Kidney (tissue), 14 donors: Measurements from ENCODE around the gene OR8D4. TPM values are rescaled to one million over a fixed set of nuclear protein-coding genes. Genes with fewer than 3 reads are reported as not detected.

Experiments
- DNase-seq, 5 donors: peaks; one replicate each; pipeline ENCODE4 v3.0.0-alpha.2; 2013 to 2020
- FAIRE-seq: peaks from 2 replicates; lab custom pipeline; 2012; peaks lifted over from hg19 to GRCh38; lab: Jason Lieb, UNC
- H3K27ac ChIP-seq, 2 donors: one replicate each; pipeline ENCODE4 v1.7.0; 2013; ENCODE audit warnings: low read depth in 2 of 2, low read length in 2 of 2, inconsistent platforms in 1 of 2
- H3K27me3 ChIP-seq: one replicate; pipeline ENCODE4 v1.7.1; 2013; ENCODE audit warnings: low read length, inconsistent platforms; ENCODE audit not compliant: control insufficient read depth, insufficient read depth
- H3K36me3 ChIP-seq, 3 donors: one replicate each; pipeline versions ENCODE4 v1.7.0 to v1.7.1; 2013; ENCODE audit warnings: low read length in 3 of 3, control low read depth in 1 of 3, inconsistent platforms in 1 of 3; ENCODE audit not compliant: insufficient read depth in 3 of 3, control insufficient read depth in 2 of 3
- H3K4me1 ChIP-seq, 3 donors: one replicate each; pipeline versions ENCODE4 v1.7.0 to v1.7.1; 2013; ENCODE audit warnings: low read length in 3 of 3, inconsistent platforms in 1 of 3, low read depth in 1 of 3; ENCODE audit not compliant: control insufficient read depth in 2 of 3, insufficient read depth in 2 of 3
- H3K4me3 ChIP-seq, 3 donors: one replicate each; pipeline versions ENCODE4 v1.7.0 to v1.8.1; 2013; ENCODE audit warnings: low read length in 3 of 3, control low read depth in 1 of 3, inconsistent platforms in 1 of 3
- H3K9ac ChIP-seq, 3 donors: one replicate each; pipeline versions ENCODE4 v1.7.0 to v1.7.1; 2013; ENCODE audit warnings: low read length in 3 of 3, control low read depth in 1 of 3, inconsistent platforms in 1 of 3
- H3K9me3 ChIP-seq, 3 donors: one replicate each; pipeline versions ENCODE4 v1.7.0 to v1.7.1; 2013; ENCODE audit warnings: low read length in 3 of 3, control low read depth in 1 of 3, inconsistent platforms in 1 of 3; ENCODE audit not compliant: control insufficient read depth in 2 of 3, insufficient read depth in 1 of 3
- intact Hi-C: fragments of 100-400 bp; cut with DNase I; formaldehyde crosslinking; loops from one replicate; pipeline ENCODE4 v1.11.1; 2022
- polyA plus RNA-seq: library from polyadenylated mRNA; stranded (reverse); fragments of 350-450 nt; fragmentation: Illumina TruSeq; extraction: RNeasy Lipid Tissue Mini Kit (QIAGEN cat#74804); gene quantifications from one replicate; pipeline ENCODE4 v1.2.3, GENCODE V29; 2014; ENCODE audit warnings: low read depth, low replicate concordance; ENCODE audit not compliant: insufficient read depth
- total RNA-seq: library from RNA; stranded (reverse); fragmentation: NEBNext Ultra II Directional; extraction: Animal tissue kit (Norgen Biotek cat#: 25700); gene quantifications from one replicate; pipeline ENCODE4 v1.2.1, GENCODE V29; 2021
- TF ChIP-seq, protein P1 (sequence below): IDR thresholded peaks from 3 replicates; pipeline ENCODE4 v1.5.1; 2012; ENCODE audit warnings: mild to moderate bottlenecking, moderate library complexity, borderline replicate concordance; ENCODE audit not compliant: insufficient read depth; ENCODE audit errors: extremely low read depth
- donor health status: control.
- donor health status: control.
- donor health status: control.
- donor health status: control.
- donor health status: control.
- donor health status: DM: yes; HTN: yes; CAD: no.
- donor health status: Normal renal cell carcinoma (clear cell type).

OR8D4 gene
- total and polyA plus RNA-seq, 2 donors from 2014 or later, result not detected

DNA sequence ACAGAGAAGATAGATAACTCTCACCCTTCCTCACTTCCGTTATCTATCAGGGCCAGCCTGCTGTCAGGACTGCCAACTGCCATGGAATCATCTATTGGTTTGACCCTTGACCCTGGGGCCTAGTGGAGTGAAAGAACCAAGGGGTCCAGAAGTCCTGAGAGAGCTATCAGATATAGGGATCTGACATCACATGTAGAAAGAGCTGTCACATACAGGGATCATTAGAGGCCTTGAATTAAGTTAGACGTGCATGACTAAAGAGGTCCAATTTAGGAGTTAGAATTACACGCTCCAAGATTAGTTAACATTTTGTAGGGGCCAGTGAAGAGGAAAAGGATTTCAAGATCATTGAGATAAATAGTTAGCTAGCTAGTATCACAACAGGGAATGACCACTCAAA, 16.4 kb upstream of the OR8D4 start, which contains the start of gene TMEM225:
Gene TMEM225 (minus strand): TSS at position 101 of the 400 bp plus-strand sequence. CDS start 245 bp downstream, outside the sequence.
- TF ChIP-seq, protein P1, sequence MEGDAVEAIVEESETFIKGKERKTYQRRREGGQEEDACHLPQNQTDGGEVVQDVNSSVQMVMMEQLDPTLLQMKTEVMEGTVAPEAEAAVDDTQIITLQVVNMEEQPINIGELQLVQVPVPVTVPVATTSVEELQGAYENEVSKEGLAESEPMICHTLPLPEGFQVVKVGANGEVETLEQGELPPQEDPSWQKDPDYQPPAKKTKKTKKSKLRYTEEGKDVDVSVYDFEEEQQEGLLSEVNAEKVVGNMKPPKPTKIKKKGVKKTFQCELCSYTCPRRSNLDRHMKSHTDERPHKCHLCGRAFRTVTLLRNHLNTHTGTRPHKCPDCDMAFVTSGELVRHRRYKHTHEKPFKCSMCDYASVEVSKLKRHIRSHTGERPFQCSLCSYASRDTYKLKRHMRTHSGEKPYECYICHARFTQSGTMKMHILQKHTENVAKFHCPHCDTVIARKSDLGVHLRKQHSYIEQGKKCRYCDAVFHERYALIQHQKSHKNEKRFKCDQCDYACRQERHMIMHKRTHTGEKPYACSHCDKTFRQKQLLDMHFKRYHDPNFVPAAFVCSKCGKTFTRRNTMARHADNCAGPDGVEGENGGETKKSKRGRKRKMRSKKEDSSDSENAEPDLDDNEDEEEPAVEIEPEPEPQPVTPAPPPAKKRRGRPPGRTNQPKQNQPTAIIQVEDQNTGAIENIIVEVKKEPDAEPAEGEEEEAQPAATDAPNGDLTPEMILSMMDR, result no peak
- intact Hi-C loops, result no loop called here

GRCh38 chr11:123892031-123892430, 9.9 kb upstream of the OR8D4 start:
- Histone ChIP-seq H3K4me1 (no peaks in the 10 kb centered on the region), H3K4me3 (no peak overlapping the region), H3K9ac (no peak overlapping the region), H3K27me3 (no peaks in the 10 kb centered on the region), H3K9me3 (no peaks in the 10 kb centered on the region), H3K27ac (no peak overlapping the region), H3K36me3 (no peaks in the 10 kb centered on the region)
- FAIRE-seq (no peak), DNase-seq (no peak)
- TF ChIP-seq, protein P1, result no peak
- intact Hi-C loops, result no loop called here

More for the DNA sequence above, 16.4 kb upstream of the OR8D4 start, which contains the start of gene TMEM225:
- FAIRE-seq (no peak), DNase-seq (no peak)
- H3K9me3 ChIP-seq, result no peaks in the 10 kb centered on the region
- H3K36me3 ChIP-seq, result no peaks in the 10 kb centered on the region
- no peaks in the 10 kb centered on the region for H3K27me3 ChIP-seq
- H3K4me1 ChIP-seq, result no peaks in the 10 kb centered on the region
- no peak within 1 kb of the TSS for H3K27ac ChIP-seq
- H3K9ac ChIP-seq, result no peak within 1 kb of the TSS
- H3K4me3 ChIP-seq, result no peak within 1 kb of the TSS

GRCh38 chr11:123899792-123900191, 2.2 kb upstream of the OR8D4 start:
- no peaks in the 10 kb centered on the region for H3K4me1 ChIP-seq
- no peak for DNase-seq
- no peak overlapping the region for H3K27ac ChIP-seq
- no peaks in the 10 kb centered on the region for H3K9me3 ChIP-seq
- no peaks in the 10 kb centered on the region for H3K27me3 ChIP-seq
- FAIRE-seq, result no peak
- no peak overlapping the region for H3K9ac ChIP-seq
- TF ChIP-seq, protein P1, result no peak
- intact Hi-C loops, result no loop called here
- no peaks in the 10 kb centered on the region for H3K36me3 ChIP-seq
- no peak overlapping the region for H3K4me3 ChIP-seq

DNA sequence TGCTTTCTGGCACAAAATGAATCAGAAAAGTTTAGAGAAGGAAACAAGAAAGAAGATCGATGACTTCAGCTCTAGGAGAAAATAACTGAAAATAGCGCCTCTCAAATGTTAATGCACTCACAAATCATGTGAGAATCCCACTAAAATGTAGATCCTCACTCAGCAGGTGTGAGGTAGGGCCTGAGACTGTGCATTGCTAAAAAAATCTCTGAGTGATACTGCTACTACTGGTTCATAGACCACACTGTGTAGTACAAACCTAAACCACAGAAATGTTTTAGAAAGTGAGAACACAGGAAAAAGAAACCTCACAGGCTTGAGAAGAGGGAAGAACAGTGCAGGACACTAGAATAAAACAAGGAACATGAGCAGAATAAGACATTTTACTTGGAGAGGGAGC, 2.0 kb downstream of the OR8D4 start:
- Histone ChIP-seq H3K4me3 (no peak overlapping the region), H3K27me3 (no peaks in the 10 kb centered on the region), H3K4me1 (no peaks in the 10 kb centered on the region), H3K27ac (no peak overlapping the region), H3K9me3 (no peaks in the 10 kb centered on the region), H3K36me3 (no peaks in the 10 kb centered on the region), H3K9ac (no peak overlapping the region)
- TF ChIP-seq, protein P1, result no peak
- intact Hi-C loops, result no loop called here
- no peak for DNase-seq
- no peak for FAIRE-seq
